Islet precursor cell (in vitro differentiated cells): ENCODE measurements around the gene SERPINB11.
"Not testable (repeated sequence)": the region's sequence is repeated elsewhere in the genome, so short reads cannot be mapped to it uniquely, and the experiment has no call there.

Experiments
- DNase-seq: peaks from one replicate; pipeline ENCODE4 v3.0.0-alpha.2; 2018

Gene SERPINB11

DNA sequence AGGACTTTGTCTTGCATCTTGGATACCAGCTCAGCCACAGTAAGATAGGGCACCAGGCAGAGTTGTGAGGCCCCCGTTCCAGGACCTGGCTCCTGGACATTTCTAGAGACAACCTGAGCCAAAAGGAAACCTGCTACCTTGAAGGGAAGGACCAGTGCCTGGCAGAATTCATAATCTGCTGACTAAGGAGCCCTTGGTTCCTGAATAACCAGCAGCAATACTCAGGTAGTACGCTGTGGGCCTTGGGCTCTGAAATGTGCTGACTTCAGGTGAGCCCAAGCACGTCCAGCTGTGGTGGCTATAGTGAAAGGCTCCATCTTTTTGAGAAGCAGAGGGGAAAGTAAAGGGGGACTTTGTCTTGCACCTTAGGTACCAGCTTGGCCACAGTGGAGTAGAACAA is 28.5 kb downstream of the SERPINB11 start:
- no peak for DNase-seq

GRCh38 chr18:63736876-63737275 is 34.1 kb downstream of the SERPINB11 start:
- no peak for DNase-seq

GRCh38 chr18:63741769-63742168 is 39.0 kb downstream of the SERPINB11 start:
- no peak for DNase-seq

- DNase-seq = no peak
These were observed 44.2 kb downstream of the SERPINB11 start for GRCh38 chr18:63747006-63747405.

DNA sequence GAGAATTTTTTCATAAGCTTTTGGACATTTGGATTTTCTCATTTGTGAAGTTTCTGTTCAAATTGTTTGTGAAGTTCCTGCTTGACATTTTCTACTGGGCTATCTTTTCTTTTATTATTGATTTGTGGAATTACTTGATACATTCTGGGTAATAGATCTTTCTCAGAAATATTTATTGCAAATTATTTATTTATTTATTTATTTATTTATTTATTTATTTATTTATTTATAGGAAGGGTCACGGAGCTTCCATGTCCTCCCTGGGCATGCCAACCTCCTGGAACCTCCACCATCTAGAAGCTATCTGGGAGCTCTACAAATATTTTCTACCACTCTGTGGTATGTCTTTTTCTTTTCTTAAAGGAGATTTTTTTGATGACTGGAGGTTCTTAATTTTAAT is 46.7 kb downstream of the SERPINB11 start:
- no peak for DNase-seq

DNA sequence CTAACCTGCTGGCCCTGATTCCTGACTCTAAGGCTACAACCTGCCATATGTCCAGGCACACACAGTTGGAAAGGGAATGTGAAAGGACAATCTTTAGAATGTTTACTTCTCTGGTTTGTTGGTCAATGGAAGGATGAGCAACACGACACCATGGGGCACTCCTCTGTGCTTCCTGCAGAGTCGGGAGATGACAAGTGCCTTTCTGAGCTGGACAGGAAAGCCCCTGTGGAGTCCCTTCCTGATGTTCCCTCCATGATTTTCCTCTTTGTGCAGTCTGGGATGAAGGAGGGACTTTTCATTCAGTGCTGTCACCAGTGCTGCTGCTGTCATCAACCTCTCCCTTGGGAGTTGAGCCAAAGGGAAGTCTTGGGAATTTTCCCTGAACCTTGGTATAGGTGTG is 49.9 kb downstream of the SERPINB11 start:
- DNase-seq = no peak

GRCh38 chr18:63753676-63754075 is 50.9 kb downstream of the SERPINB11 start:
- no peak for DNase-seq

DNA sequence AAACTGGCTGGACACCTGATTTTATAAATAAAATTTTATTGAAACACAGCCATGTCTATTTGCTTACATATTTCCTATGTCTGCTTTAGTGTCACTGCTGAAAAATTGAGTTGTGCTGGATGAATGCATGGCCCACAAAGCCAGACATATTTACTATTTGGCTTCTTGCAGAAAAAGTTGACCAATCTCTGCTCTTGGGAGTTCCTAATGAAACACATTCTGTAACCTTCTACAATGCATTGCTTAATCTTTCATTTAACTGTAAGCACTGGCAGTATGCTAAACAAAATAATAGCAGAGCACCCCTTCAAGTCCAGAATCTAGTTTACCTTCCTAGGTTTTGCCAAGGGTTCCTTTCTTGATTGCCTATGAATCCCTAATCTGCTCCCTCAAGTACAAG is 54.8 kb downstream of the SERPINB11 start:
- DNase-seq = no peak

GRCh38 chr18:63758615-63759240 is 56.0 kb downstream of the SERPINB11 start:
- DNase-seq = no peak

DNA sequence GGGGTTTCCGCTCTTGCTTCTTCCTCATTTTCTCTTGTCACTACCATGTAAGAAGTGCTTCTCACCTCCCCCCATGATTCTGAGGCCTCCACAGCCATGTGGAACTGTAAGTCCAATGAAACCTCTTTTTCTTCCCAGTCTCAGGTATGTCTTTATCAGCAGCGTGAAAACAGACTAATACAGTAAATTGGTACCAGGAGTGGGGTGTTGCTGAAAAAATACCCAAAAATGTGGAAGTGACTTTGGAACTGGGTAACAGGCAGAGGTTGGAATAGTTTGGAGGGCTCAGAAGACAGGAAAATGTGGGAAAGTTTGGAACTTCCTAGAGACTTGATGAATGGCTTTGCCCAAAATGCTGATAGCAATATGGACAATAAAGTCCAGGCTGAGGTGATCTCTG is 57.0 kb downstream of the SERPINB11 start:
- DNase-seq = not testable (repeated sequence)

DNA sequence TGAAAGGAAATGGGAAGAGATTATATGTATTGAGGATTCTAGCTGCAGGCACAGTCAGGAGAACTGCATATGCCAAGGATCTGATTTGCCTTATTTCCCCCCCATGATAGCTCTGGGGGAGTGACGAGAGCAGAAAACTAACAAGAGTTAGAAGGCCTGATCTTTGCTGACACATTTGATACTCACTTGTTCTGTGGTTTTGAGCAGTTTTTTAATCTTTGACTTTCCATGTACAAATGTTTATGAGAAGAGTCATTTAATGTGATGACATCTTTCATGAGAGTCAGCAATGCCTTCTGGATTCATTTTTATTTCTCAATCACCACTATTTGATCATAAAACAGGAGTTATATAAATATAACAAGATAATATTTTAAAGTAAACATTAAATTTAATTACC is 59.8 kb downstream of the SERPINB11 start:
- DNase-seq = no peak

GRCh38 chr18:63763831-63764600 is 61.3 kb downstream of the SERPINB11 start:
- DNase-seq = no peak

GRCh38 chr18:63765837-63766236 is 63.1 kb downstream of the SERPINB11 start:
- DNase-seq = no peak
